ENCODE results near the gene NKIRAS2.
"Not testable (repeated sequence)": the region's sequence is repeated elsewhere in the genome, so short reads cannot be mapped to it uniquely, and the experiment has no call there.

Gene NKIRAS2

GRCh38 chr17:42016411-42016831 is 3.5 kb upstream of the NKIRAS2 start:
- ChIA-PET CTCF (interaction anchor here (0.9 to 20.7 kb wide), 9 partner anchors 11 to 94 kb away, joined by 3 to 451 read pairs (median 4); partner anchors contain the start of genes DHX58, HSPB9, KAT2A and ZNF385C), POLR2A (interaction anchor here (2.3 to 3.0 kb wide), 2 partner anchors 43 to 50 kb away, joined by 6 to 15 read pairs; partner anchors contain the start of gene CNP)

GRCh38 chr17:42016941-42017865 is 2.7 kb upstream of the NKIRAS2 start, which contains the start of gene DNAJC7:
TSS of gene DNAJC7 (minus strand) at chr17:42017439. CDS start at chr17:42017416, 23 bp downstream.
- TF ChIP-seq CTCF (IDR thresholded peaks at IDR 0.05; ENCODE audit: insufficient read depth, low read length, missing control alignments): no peak
- peak within 1 kb of the TSS; percentile 99 for H3K4me3 ChIP-seq (ENCODE audit: low read depth, low read length)
- DNase-seq (ENCODE audit: low read depth, low spot score): no peak
- POLR2A ChIA-PET: interaction anchor here (0.7 to 3.0 kb wide), 8 partner anchors 9 to 206 kb away, joined by 3 to 15 read pairs (median 4); partner anchors contain the start of genes CNP and DHX58
- CTCF ChIA-PET: interaction anchor here (0.7 to 20.7 kb wide), 17 partner anchors 8 to 591 kb away, joined by 3 to 451 read pairs (median 3); partner anchors contain the start of genes CNP, DHX58, HSPB9 and KAT2A

More at GRCh38 chr17:42016411-42016831, 3.5 kb upstream of the NKIRAS2 start:
- no peak for TF ChIP-seq CTCF (IDR thresholded peaks at IDR 0.05; ENCODE audit: insufficient read depth, low read length, missing control alignments)
- DNase-seq (ENCODE audit: low read depth, low spot score): no peak
- H3K4me3 ChIP-seq (ENCODE audit: low read depth, low read length): peak overlapping the region; percentile 99

GRCh38 chr17:42017866-42018200 is 2.1 kb upstream of the NKIRAS2 start:
- TF ChIP-seq CTCF (IDR thresholded peaks at IDR 0.05; ENCODE audit: insufficient read depth, low read length, missing control alignments): no peak
- CTCF ChIA-PET: interaction anchor here (0.7 to 20.7 kb wide), 18 partner anchors 8 to 591 kb away, joined by 3 to 451 read pairs (median 4); partner anchors contain the start of genes CNP, DHX58, HSPB9 and KAT2A
- no peak for DNase-seq (ENCODE audit: low read depth, low spot score)
- H3K4me3 ChIP-seq (ENCODE audit: low read depth, low read length): peak overlapping the region; percentile 99
- POLR2A ChIA-PET: interaction anchor here (0.8 to 3.0 kb wide), 6 partner anchors 9 to 206 kb away, joined by 3 to 15 read pairs (median 4); partner anchors contain the start of genes CNP and DHX58

- TF ChIP-seq CTCF (IDR thresholded peaks at IDR 0.05; ENCODE audit: insufficient read depth, low read length, missing control alignments): no peak
- no peak for DNase-seq (ENCODE audit: low read depth, low spot score)
- ChIA-PET POLR2A (interaction anchor here (1.1 to 3.0 kb wide), 4 partner anchors 45 to 207 kb away, joined by 3 to 15 read pairs (median 5); partner anchors contain the start of genes CNP and DHX58), CTCF (interaction anchor here (0.7 to 20.7 kb wide), 18 partner anchors 9 to 590 kb away, joined by 3 to 451 read pairs (median 4); partner anchors contain the start of genes CNP, DHX58, HSPB9 and KAT2A)
- peak overlapping the region; percentile 99; the same call in 1 of the 2 replicates for H3K4me3 ChIP-seq (ENCODE audit: low read depth, low read length)
Observed at GRCh38 chr17:42018339-42018738, 1.6 kb upstream of the NKIRAS2 start.

GRCh38 chr17:42018988-42019387 is 902 bp upstream of the NKIRAS2 start:
- ChIA-PET CTCF (interaction anchor here (0.7 to 20.7 kb wide), 14 partner anchors 9 to 258 kb away, joined by 3 to 451 read pairs (median 11); partner anchors contain the start of genes CNP, DHX58, HSPB9 and KAT2A), POLR2A (interaction anchor here (3.0 kb wide), 1 partner anchor 52 kb away, joined by 15 read pairs; the partner anchor contains the start of gene CNP)
- TF ChIP-seq CTCF (IDR thresholded peaks at IDR 0.05; ENCODE audit: insufficient read depth, low read length, missing control alignments): no peak
- DNase-seq (ENCODE audit: low read depth, low spot score): no peak
- no peak overlapping the region for H3K4me3 ChIP-seq (ENCODE audit: low read depth, low read length)

DNA sequence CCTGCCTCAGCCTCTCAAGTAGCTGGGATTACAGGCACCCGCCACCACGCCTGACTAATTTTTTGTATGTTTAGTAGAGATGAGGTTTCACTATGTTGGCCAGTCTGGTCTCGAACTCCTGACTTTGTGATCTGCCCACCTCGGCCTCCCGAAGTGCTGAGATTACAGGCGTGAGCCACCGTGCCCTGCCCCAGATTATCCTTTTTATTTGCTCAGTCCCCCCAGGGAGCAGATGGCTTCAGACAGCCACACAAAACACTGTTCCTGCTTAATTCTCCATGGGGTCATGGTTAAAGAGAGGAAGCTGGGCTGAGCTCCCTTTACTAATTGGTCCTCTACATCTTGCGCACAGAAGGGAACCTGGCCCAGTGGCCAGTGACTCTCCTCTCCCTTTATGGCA is 955 bp downstream of the NKIRAS2 start:
- CTCF ChIA-PET: interaction anchor here (1.0 to 20.7 kb wide), 25 partner anchors 7 to 388 kb away, joined by 3 to 451 read pairs (median 6); partner anchors contain the start of genes CNP, DHX58, HSPB9 and KAT2A
- peak overlapping the region; percentile 79 for H3K4me3 ChIP-seq (ENCODE audit: low read depth, low read length)
- DNase-seq (ENCODE audit: low read depth, low spot score); POLR2A ChIA-PET: not testable (repeated sequence)

All from AG04449 (cell line).